GM12873 (cell line): Measurements from ENCODE around the gene ADAM19.

ENCODE experiments used
- CTCF ChIP-seq: IDR thresholded peaks from 2 replicates; pipeline ENCODE4 v1.5.1; 2012; ENCODE audit warnings: low read depth, mild to moderate bottlenecking, moderate library complexity, low read length, control low read depth; ENCODE audit not compliant: insufficient read depth; ENCODE audit errors: missing control alignments

The ADAM19 gene

GRCh38 chr5:157542282-157543000 lies 33.1 kb downstream of the ADAM19 start:
- no peak for TF ChIP-seq CTCF

- TF ChIP-seq CTCF = no peak
Observed at GRCh38 chr5:157541447-157542118, 34.0 kb downstream of the ADAM19 start.

- no peak for TF ChIP-seq CTCF
Observed at GRCh38 chr5:157540707-157541446, 34.7 kb downstream of the ADAM19 start.

- no peak for TF ChIP-seq CTCF
Observed at GRCh38 chr5:157540124-157540523, 35.5 kb downstream of the ADAM19 start.

- no peak for TF ChIP-seq CTCF
Observed at GRCh38 chr5:157539503-157540022, 36.0 kb downstream of the ADAM19 start.

GRCh38 chr5:157538311-157538710 lies 37.3 kb downstream of the ADAM19 start:
- TF ChIP-seq CTCF = no peak

GRCh38 chr5:157535042-157535865 lies 40.3 kb downstream of the ADAM19 start:
- TF ChIP-seq CTCF = no peak
